GM12878 (cell line): ENCODE measurements around the gene DCAF11. TPM values are rescaled to one million over a fixed set of nuclear protein-coding genes. Genes with fewer than 3 reads are reported as not detected.

Experiments
- ATAC-seq: fragments of 200-7000 bp; cut with Tn5 transposase; 3 replicates; pipeline ENCODE4 v1.9.1; 2020; ENCODE audit warnings: mild to moderate bottlenecking, moderate library complexity
- BruUV-seq: library from RNA; stranded (reverse); fragments of 400-500 nt; replicated peaks from 2 replicates; lab custom pipeline; 2021; lab: Mats Ljungman, UMichigan
- CTCF ChIA-PET: fragments of 300-600 bp; sonication (Branson Sonifier 250); formaldehyde crosslinking; extraction: SDS; loops from one replicate; lab custom pipeline; 2021; ENCODE audit warnings: inconsistent platforms; lab: Yijun Ruan, JAX
- POLR2A ChIA-PET: fragments of 350-600 bp; formaldehyde crosslinking; extraction: SDS; loops from one replicate; lab custom pipeline; 2021; ENCODE audit warnings: inconsistent platforms; lab: Charles Lee
- RAD21 ChIA-PET: fragments of 300-600 bp; sonication (Branson Sonifier 250); formaldehyde crosslinking; loops from one replicate; lab custom pipeline; 2023; ENCODE audit warnings: antibody characterized with exemption; ENCODE audit not compliant: unreplicated experiment; lab: Charles Lee
- SMC1A ChIA-PET: fragments of 300-600 bp; sonication (Branson Sonifier 250); formaldehyde crosslinking; loops from one replicate; lab custom pipeline; 2023; ENCODE audit not compliant: unreplicated experiment, uncharacterized antibody; lab: Charles Lee
- DNase-seq: peaks from one replicate; pipeline ENCODE4 v3.0.0-alpha.2; 2011; ENCODE audit warnings: low read depth, low spot score
- FAIRE-seq: peaks from 3 replicates; lab custom pipeline; 2011; peaks lifted over from hg19 to GRCh38; lab: Jason Lieb, UNC
- H2AFZ ChIP-seq: 2 replicates; pipeline ENCODE4 v1.6.0; 2011; ENCODE audit warnings: low read depth, low read length, control low read depth; ENCODE audit not compliant: control insufficient read depth
- H3K27ac ChIP-seq: 2 replicates; pipeline ENCODE4 v1.5.1; 2011; ENCODE audit warnings: control low read depth; ENCODE audit not compliant: control insufficient read depth, insufficient read depth
- H3K27me3 ChIP-seq, 2 experiments: replicated peaks in 1 of 2; 2 replicates each; pipeline versions ENCODE4 v1.6.0 to v1.6.1; 2011; ENCODE audit warnings: low read length in 1 of 2; ENCODE audit not compliant: control insufficient read depth in 2 of 2, insufficient read depth in 2 of 2
- H3K36me3 ChIP-seq, 2 experiments: 2 replicates each; pipeline ENCODE4 v1.5.1; 2011; ENCODE audit warnings: low read length in 1 of 2; ENCODE audit not compliant: control insufficient read depth in 2 of 2, insufficient read depth in 2 of 2
- H3K4me1 ChIP-seq: 2 replicates; pipeline ENCODE4 v1.6.1; 2011; ENCODE audit warnings: mild to moderate bottlenecking, low read length, moderate library complexity, mixed read lengths; ENCODE audit not compliant: control insufficient read depth, insufficient read depth
- H3K4me2 ChIP-seq: 2 replicates; pipeline ENCODE4 v1.6.0; 2011; ENCODE audit warnings: control low read depth; ENCODE audit not compliant: control insufficient read depth, insufficient read depth
- H3K4me3 ChIP-seq: fragments of 200-600 bp; sonication (generic); 2 replicates; pipeline ENCODE4 v1.5.1; 2016
- H3K79me2 ChIP-seq: 2 replicates; pipeline ENCODE4 v1.6.0; 2011; ENCODE audit warnings: low read length; ENCODE audit not compliant: control insufficient read depth, insufficient read depth
- H3K9ac ChIP-seq: 2 replicates; pipeline ENCODE4 v1.8.0; 2011; ENCODE audit warnings: low read length, control low read depth, mixed read lengths; ENCODE audit not compliant: control insufficient read depth, insufficient read depth
- H3K9me3 ChIP-seq: replicated peaks from 3 replicates; pipeline ENCODE4 v1.5.1; 2011; ENCODE audit warnings: mild to moderate bottlenecking, low read length; ENCODE audit not compliant: control insufficient read depth, insufficient read depth
- H4K20me1 ChIP-seq: 2 replicates; pipeline ENCODE4 v1.6.0; 2011; ENCODE audit not compliant: control insufficient read depth, insufficient read depth
- CBX3 ChIP-seq: fragments of 200-600 bp; sonication (generic); IDR thresholded peaks from 2 replicates; pipeline ENCODE4 v1.6.1; 2016; ENCODE audit warnings: low read depth, borderline replicate concordance
- EP300 ChIP-seq, 2 experiments: fragments of 150-350 bp in 1 of 2; IDR thresholded peaks; 2 replicates each; pipeline ENCODE4 v1.6.1; 2011 to 2012; ENCODE audit warnings: low read depth in 2 of 2, low read length in 2 of 2, borderline replicate concordance in 1 of 2, improper control_type of control experiment in 1 of 2, inconsistent platforms in 1 of 2; ENCODE audit not compliant: control insufficient read depth in 1 of 2
- GATAD2B ChIP-seq: fragments of 450-650 bp; conservative IDR thresholded peaks from 2 replicates; pipeline ENCODE4 v1.6.1; 2017; ENCODE audit warnings: low read depth, mild to moderate bottlenecking, moderate library complexity
- JUNB ChIP-seq: IDR thresholded peaks from 2 replicates; pipeline ENCODE4 v1.6.1; 2016; ENCODE audit warnings: antibody characterized with exemption, mild to moderate bottlenecking
- MTA3 ChIP-seq: IDR thresholded peaks from 2 replicates; pipeline ENCODE4 v1.6.1; 2012; ENCODE audit warnings: low read length, inconsistent platforms, borderline replicate concordance
- MYB ChIP-seq: fragments of 150-350 bp; IDR thresholded peaks from 2 replicates; pipeline ENCODE4 v1.6.1; 2014; ENCODE audit warnings: mild to moderate bottlenecking, low read depth, low read length, borderline replicate concordance
- NR2F1 ChIP-seq: fragments of 450-650 bp; conservative IDR thresholded peaks from 2 replicates; pipeline ENCODE4 v1.6.1; 2017; ENCODE audit warnings: mild to moderate bottlenecking
- PML ChIP-seq: IDR thresholded peaks from 2 replicates; pipeline ENCODE4 v1.6.1; 2012; ENCODE audit warnings: low read length, inconsistent platforms
- RFX5 ChIP-seq: IDR thresholded peaks from 2 replicates; pipeline ENCODE4 v1.6.1; 2011; ENCODE audit warnings: low read depth, low read length, improper control_type of control experiment
- RUNX3 ChIP-seq: IDR thresholded peaks from 2 replicates; pipeline ENCODE4 v1.6.1; 2012; ENCODE audit warnings: low read length, inconsistent platforms
- SIN3A ChIP-seq: IDR thresholded peaks from 2 replicates; pipeline ENCODE4 v1.6.1; 2012; ENCODE audit warnings: low read depth, low read length, improper control_type of control experiment
- SKIL ChIP-seq: fragments of 450-650 bp; IDR thresholded peaks from 2 replicates; pipeline ENCODE4 v1.6.1; 2017; ENCODE audit warnings: mild to moderate bottlenecking, low read depth, inconsistent platforms; ENCODE audit not compliant: poor library complexity, severe bottlenecking
- SMARCA5 ChIP-seq: fragments of 450-650 bp; IDR thresholded peaks from 2 replicates; pipeline ENCODE4 v1.6.1; 2017; ENCODE audit warnings: mild to moderate bottlenecking
- TCF3 ChIP-seq: IDR thresholded peaks from 2 replicates; pipeline ENCODE4 v1.6.1; 2012; ENCODE audit warnings: low read depth, mild to moderate bottlenecking, low read length, borderline replicate concordance; ENCODE audit not compliant: insufficient read depth
- TCF7 ChIP-seq: IDR thresholded peaks from 2 replicates; pipeline ENCODE4 v1.6.1; 2014; ENCODE audit warnings: antibody characterized with exemption, borderline replicate concordance
- WGBS: methylation state at CpG from one replicate; pipeline ENCODE4 v1.1.6; 2016; ENCODE audit warnings: low lambda C conversion rate; ENCODE audit not compliant: insufficient replicate concordance, insufficient coverage; ENCODE audit errors: missing lambda C conversion rate; 5-methylcytosine and 5-hydroxymethylcytosine counted together
- in situ Hi-C: fragments of 300-500 bp; cut with MboI; formaldehyde crosslinking; loops from 9 replicates; pipeline ENCODE4 v1.14.3; 2018; ENCODE audit warnings: mixed read lengths
- intact Hi-C: fragments of 100-400 bp; cut with micrococcal nuclease; formaldehyde crosslinking; loops from one replicate; pipeline ENCODE4 v1.14.2; 2022; ENCODE audit not compliant: unreplicated experiment
- polyA plus RNA-seq, 11 experiments: library from polyadenylated mRNA; depleted of rRNA in 4 of 11; unstranded in 6 of 11; stranded (reverse) in 5 of 11; fragments of >200 nt; fragmentation: Nextera tagmentation in 4 of 11; fragmentation: Illumina TruSeq in 1 of 11; extraction: Ambion mirVana in 4 of 11; extraction: Trizol in 1 of 11; gene quantifications; 1 replicate in 1 of 11; 2 replicates in 10 of 11; pipeline versions ENCODE4 v1.2.1 to v1.2.3, GENCODE V29; 2011 to 2016; ENCODE audit warnings: inconsistent platforms in 2 of 11, missing spikeins in 2 of 11, low read depth in 1 of 11
- total RNA-seq, 4 experiments: library from RNA; depleted of rRNA in 3 of 4; stranded (reverse); fragments of >200 nt in 3 of 4; fragmentation: Illumina TruSeq in 1 of 4; extraction: Trizol in 1 of 4; gene quantifications; 2 replicates each; pipeline versions ENCODE4 v1.2.1 to v1.2.3, GENCODE V29; 2013 to 2021

DCAF11 gene
- total and polyA plus RNA-seq, 10 of the 15 experiments (the other 5 are each of a cell fraction or from before 2014, with no cell fraction given) = 13.4 to 91.2 (median 68.7) TPM

GRCh38 chr14:24127673-24128072 is 13.1 kb downstream of the DCAF11 start:
- Histone ChIP-seq H3K27me3 (no peaks in the 10 kb centered on the region), H3K9me3 (no peaks in the 10 kb centered on the region), H3K4me1 (peaks cover 33% of the 10 kb centered on the region), H2AFZ (no peak overlapping the region), H3K36me3 (peaks cover 2 to 4% of the 10 kb centered on the region in 2 experiments; a peak in 3 of 4 replicates), H3K79me2 (no peaks in the 10 kb centered on the region), H3K9ac (no peak overlapping the region), H3K27ac (peak overlapping the region; percentile 42), H4K20me1 (no peaks in the 10 kb centered on the region), H3K4me2 (peak overlapping the region; percentile 41; the same call in 1 of the 2 replicates), H3K4me3 (peak overlapping the region; percentile 37; the same call in 1 of the 2 replicates)
- POLR2A ChIA-PET = interaction anchor here (5.9 to 17.1 kb wide), 2 partner anchors 8 to 12 kb away, joined by 52 to 276 read pairs; partner anchors contain the start of genes DCAF11, EMC9, FITM1 and NRL
- peak; percentile 27 for FAIRE-seq
- CTCF ChIA-PET = interaction anchor here (0.8 to 1.2 kb wide), 4 partner anchors 9 to 88 kb away, joined by 3 to 4 read pairs (median 4); partner anchors contain the start of genes IRF9 and MDP1
- ATAC-seq = no peak; the same call in 2 of the 3 replicates
- intact Hi-C loops (no loop called here), in situ Hi-C loops (no loop called here)
- whole genome bisulfite sequencing = 52% methylated on average over 1 of the region's 2 CpGs
- RAD21 ChIA-PET = interaction anchor here (1.6 to 2.9 kb wide), 3 partner anchors 8 to 33 kb away, joined by 6 to 16 read pairs (median 11); partner anchors contain the start of genes DCAF11, IRF9, NRL and PSME1
- SMC1A ChIA-PET = interaction anchor here (1.0 to 6.1 kb wide), 7 partner anchors 8 to 34 kb away, joined by 3 to 47 read pairs (median 4); partner anchors contain the start of genes DCAF11, IRF9, NRL and PSME1
- TF ChIP-seq JUNB = 0 out of 2 replicates have a peak, but pooled peaks have one; percentile 15
- TF ChIP-seq PML = no peak
- peak; percentile 71 for TF ChIP-seq RUNX3
- 0 out of 2 replicates have a peak, but pooled peaks have one; percentile 39 for TF ChIP-seq TCF7
- BruUV-seq = no TSS peak
- no peak for DNase-seq

- Histone ChIP-seq H3K9me3 (no peaks in the 10 kb centered on the region), H3K27me3 (no peaks in the 10 kb centered on the region), H3K4me3 (no peak overlapping the region), H3K27ac (no peak overlapping the region), H3K9ac (no peak overlapping the region), H4K20me1 (no peaks in the 10 kb centered on the region), H3K4me2 (no peak overlapping the region), H3K4me1 (peaks cover 16% of the 10 kb centered on the region), H2AFZ (no peak overlapping the region), H3K79me2 (no peaks in the 10 kb centered on the region), H3K36me3 (no peaks in the 10 kb centered on the region)
- CTCF ChIA-PET = interaction anchor here (1.1 kb wide), 1 partner anchor 15 kb away, joined by 3 read pairs; the partner anchor contains the start of genes DCAF11 and NRL
- DNase-seq (no peak), FAIRE-seq (no peak), ATAC-seq (no peak)
- WGBS = 89% methylated on average over 8 of the region's 8 CpGs
- RAD21 ChIA-PET = interaction anchor here (0.6 kb wide), 1 partner anchor 19 kb away, joined by 3 read pairs; no protein-coding TSS in a partner anchor
- intact Hi-C loops = no loop called here
- POLR2A ChIA-PET = interaction anchor here (0.6 to 17.1 kb wide), 7 partner anchors 7 to 195 kb away, joined by 3 to 276 read pairs (median 4); partner anchors contain the start of genes EMC9, FITM1 and PSME1
- BruUV-seq = no TSS peak
- SMC1A ChIA-PET = interaction anchor here (1.0 to 1.4 kb wide), 3 partner anchors 8 to 21 kb away, joined by 3 to 4 read pairs (median 3); no protein-coding TSS in a partner anchor
- in situ Hi-C loops = no loop called here
- TF ChIP-seq MTA3 (no peak), SIN3A (no peak), TCF3 (no peak), RFX5 (no peak), CBX3 (no peak), NR2F1 (no peak), GATAD2B (no peak), MYB (no peak), EP300 (IDR thresholded peaks at IDR 0.05; ENCODE audit: borderline replicate concordance in 1 of 2, control insufficient read depth in 1 of 2, low read depth in 2 of 2, low read length in 2 of 2) (no peak), SMARCA5 (no peak), SKIL (no peak)
These were observed 14.9 kb downstream of the DCAF11 start for GRCh38 chr14:24129410-24129998.
